T-helper 2 cell (primary cell): ENCODE measurements around the gene CPN2.

ENCODE experiments used
- DNase-seq, 5 experiments: peaks; one replicate each; pipeline versions ENCODE4 v3.0.0 to v3.0.0-alpha.2; 2012 to 2022
- total RNA-seq, 2 donors: gene quantifications; one replicate each; lab custom pipeline; 2026; lab: John Stamatoyannopoulos, UW

Gene CPN2, protein sequence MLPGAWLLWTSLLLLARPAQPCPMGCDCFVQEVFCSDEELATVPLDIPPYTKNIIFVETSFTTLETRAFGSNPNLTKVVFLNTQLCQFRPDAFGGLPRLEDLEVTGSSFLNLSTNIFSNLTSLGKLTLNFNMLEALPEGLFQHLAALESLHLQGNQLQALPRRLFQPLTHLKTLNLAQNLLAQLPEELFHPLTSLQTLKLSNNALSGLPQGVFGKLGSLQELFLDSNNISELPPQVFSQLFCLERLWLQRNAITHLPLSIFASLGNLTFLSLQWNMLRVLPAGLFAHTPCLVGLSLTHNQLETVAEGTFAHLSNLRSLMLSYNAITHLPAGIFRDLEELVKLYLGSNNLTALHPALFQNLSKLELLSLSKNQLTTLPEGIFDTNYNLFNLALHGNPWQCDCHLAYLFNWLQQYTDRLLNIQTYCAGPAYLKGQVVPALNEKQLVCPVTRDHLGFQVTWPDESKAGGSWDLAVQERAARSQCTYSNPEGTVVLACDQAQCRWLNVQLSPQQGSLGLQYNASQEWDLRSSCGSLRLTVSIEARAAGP
- total RNA-seq: 0.07 to 0.31 reads per million in 2 donors

DNA sequence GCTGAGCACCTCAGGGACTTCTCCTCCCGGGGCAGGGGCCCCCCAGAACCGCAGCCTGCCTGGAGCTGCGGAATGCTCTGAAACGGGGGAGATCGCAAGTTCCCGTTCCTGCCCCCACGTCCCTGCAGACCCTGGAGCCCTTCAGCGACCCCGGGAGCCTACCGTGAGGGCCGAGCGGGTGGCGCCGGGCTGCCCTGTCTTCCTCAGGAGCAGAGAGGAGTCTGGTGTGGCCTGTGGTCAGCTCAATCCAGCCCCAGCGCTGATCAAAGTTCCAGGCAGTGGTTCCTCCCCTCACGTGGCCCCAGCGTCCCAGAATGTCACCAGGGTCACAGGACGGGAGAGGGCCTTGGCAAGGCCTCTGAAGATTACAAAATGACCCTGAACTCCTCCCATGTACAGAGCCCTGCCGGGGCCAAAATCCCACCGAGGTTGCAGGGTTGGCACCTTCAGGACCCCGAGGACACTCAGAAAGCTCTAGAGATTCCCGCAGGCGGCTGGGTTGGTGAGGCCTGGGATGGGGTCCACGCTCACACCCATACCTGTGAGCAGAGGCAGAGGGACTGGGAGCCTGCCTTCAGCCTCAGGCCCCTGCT, at the start of gene CPN2:
Gene CPN2 (minus strand): TSS at position 249 of the 593 bp plus-strand sequence. CDS start 8,626 bp downstream, outside the sequence.
- DNase-seq: no peak

DNA sequence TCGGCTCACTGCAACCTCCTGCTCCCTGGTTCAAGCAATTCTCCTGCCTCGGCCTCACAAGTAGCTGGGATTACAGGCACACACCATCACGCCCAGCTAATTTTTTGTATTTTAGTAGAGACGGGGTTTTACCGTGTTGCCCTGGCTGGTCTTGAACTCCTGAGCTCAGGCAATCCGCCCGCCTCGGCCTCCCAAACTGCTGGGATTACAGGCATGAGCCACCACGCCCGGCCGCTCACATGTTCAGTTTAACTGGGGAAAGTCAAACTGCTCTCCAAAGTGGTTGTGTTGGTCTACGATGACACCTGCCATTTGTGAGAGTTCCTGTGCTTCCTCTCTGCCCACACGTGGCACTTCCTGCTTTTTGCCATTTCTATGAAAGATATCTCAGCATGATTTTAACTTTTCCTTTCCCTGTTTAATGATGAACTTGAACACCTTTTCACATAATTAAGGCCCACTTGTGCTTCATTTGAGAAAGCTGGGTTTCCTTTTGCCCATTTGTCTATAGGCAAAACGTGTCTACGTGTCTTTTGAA, 48.8 kb upstream of the CPN2 start:
- DNase-seq: no peak

DNA sequence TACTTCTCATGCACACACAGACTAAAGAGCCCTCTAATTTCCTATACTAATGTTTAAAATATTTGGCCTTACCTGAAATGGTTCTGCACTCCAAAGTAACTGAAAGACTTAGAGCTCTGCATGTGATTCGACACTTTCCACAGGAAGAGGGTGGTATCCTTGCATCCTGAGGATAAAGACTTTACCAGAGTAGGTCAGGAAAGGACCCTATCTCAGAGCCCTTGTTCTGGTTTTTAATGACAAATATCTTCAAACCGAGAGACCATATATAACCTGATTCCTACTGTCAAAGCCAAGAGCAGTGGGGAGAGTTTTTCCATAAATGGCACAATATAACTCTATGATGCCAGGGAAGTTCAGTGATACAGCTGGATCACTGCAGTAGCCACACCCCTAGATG, 48.0 kb upstream of the CPN2 start, which contains the start of gene GP5:
Gene GP5 (minus strand): TSS at position 101 of the 400 bp plus-strand sequence. CDS start 984 bp downstream, outside the sequence.
- DNase-seq: no peak

DNA sequence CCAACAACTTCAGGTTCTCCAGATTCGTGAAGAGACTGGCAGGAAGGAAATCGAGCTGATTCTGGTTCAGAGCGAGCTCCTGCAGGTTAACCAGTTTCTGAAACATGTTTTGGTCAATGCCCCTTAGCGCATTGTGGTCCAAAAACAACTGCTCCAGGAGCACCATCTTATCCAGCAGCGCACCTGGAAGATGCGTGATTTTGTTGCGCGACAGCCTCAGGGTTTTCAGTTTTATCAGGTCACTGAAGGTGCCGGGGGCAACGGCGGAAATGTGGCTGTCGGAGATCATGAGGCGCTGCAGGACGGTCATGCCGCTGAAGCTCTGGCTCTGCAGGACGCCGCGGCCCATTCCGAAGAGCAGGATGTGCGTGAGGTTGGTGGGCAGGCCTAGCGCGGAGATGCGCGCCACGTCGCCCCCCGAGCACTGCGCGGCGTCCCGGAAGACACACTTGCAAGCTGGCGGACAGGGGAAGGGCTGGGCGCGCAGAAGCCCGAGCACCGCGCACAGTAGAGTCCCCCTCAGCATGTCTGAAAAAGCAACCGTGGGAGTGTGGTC, 46.7 kb upstream of the CPN2 start:
- DNase-seq: peak in 1 of 5 experiments; percentile 73

DNA sequence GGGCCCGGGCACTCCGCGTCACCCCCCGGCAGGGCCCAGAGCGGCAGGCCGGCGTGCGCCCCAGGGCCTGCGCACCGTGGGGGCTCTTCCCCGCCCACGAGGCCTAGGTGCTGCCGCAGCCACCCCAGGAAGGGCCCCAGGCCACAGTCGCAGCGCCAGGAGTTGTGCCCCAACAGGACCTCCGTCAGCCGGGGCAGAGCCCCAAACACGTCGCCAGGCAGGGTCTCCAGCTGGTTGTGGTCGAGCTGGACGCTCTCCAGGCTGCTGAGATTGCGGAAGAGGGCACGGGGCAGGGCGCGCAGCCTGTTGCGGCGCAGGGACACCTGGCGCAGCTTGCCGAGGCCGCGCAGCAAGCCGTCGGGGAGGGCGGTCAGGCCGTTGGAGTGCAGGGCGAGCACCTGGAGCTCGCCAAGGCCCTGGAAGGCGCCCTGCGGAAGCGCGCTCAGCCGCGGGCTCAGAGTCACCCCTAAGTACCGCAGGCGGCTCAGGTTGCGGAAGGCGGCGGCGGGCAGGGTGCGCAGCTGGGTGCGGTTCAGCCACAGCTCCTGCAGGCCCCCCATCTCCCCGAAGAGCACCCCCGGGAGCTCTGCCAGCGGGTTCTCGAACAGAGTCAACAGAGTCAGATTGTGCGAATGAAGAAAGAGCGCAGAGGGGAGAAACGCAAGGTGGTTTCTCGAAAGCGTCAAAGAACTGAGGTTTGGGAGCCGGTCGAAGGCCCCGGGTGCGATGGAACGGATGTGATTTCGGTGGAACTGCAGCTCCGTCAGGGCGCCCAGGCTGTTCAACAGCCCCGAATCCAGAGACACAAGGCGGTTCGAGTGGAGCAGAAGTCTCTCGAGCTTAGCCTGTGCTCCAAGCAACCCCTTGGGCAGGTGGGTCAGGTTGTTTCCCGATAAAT, 46.0 kb upstream of the CPN2 start:
- DNase-seq: peak in 2 of 5 experiments; percentile 13 to 80

DNA sequence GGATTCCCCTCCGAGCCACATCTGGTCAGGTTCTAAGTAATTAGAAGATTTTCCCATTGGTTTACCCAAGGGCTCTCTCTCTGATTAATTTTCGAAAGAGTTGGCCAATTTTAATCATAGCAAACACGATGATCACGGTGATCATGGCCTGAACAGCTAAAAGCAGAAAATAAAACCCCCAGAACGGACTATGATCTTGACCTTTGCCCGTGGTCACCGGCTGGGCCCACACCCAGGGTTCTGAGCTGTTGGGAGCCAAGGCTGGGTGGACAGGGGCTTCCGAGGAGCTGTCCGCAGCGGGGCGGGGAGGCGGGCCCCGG, 45.4 kb upstream of the CPN2 start:
- DNase-seq: no peak

DNA sequence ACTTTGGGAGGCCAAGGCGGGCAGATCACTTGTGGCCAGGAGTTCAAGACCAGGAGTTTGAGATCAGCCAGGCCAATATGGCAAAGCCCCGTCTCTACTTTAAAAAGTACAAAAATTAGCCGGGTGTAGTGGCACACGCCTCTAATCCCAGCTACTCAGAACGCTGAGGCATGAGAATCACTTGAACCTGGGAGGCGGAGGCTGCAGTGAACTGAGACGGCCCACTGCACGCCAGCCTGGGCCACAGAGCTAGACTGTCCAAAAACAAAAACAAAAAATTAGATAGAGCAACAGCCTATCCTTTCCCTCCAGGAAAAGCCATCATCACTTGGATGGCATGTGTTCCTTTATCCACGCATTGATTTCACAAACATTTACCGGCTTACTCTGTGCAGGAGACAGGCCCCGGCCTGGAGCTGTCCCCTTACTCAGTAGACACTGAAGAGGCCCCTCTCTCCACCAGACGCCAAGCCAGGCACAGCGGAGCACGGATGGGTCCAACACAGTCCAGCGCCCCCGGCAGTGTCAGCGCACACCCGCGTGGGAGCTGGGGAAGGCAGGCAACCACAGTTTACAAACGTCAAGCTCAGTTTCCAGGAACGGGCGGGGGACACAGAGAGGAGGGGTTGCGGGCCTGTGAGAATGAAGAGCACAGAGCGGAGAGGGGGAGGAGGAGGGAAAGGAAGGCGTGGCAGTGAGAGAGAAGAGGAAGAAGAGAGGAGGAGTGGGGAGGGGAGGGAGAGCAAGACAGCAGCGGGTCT, 44.8 kb upstream of the CPN2 start:
- DNase-seq: peak in 2 of 5 experiments; percentile 22 to 81

DNA sequence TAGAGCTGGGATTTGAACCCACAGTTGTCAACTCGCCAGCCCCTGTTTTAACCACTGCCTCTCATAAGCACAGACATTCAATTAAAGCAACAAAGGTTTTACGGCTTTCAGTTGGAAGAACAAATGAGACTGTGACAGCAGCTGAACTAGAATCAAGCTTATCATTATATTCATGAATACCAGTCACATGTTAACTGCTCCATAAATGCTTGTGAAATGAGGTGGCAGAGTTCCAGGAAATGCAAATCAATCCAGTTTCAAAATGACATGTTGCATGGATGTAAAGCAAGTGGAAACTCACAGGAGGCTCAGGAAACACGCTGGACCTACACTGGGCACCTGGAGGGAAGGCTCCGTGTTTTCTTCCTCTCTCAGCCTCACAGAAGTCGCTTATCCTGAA, 44.1 kb upstream of the CPN2 start:
- DNase-seq: peak in 1 of 5 experiments; percentile 50

DNA sequence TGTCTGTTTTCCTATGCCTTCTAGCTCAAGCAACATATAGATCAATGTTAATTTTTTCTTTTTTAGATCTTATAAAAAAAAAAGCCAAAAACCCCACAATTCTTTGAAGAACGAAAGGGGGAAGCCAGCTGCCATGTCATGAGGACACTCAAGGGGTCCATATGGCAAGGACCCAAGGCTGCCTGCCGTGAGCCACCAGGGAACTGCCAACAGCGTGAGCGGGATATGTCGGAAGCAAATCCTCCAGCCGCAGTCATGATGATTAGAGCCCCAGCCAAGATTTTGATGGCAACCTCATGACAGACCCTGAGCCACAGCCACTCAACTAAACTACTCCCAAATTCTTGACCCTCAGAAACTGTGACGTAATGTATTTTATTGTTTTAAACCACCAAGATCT, 41.4 kb upstream of the CPN2 start:
- no peak for DNase-seq

DNA sequence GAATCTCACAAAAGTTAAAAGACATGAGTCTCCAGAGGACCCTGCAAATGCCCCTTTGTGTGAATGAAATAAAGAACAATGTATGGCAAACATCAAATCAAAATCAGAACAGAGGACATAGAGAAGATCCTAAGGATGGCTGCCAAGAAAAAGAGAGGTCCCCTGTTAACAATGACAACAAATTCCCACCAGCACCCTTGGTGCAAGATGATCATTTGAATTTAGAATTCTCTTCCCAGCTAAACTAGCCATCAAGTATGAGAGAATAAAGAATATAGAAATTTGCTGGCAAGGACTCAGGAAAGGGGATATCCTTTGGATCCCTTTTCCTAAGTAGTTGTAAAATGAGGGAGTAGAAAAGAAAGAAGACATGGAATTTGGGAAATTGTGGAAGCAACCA, 39.7 kb upstream of the CPN2 start:
- no peak for DNase-seq

DNA sequence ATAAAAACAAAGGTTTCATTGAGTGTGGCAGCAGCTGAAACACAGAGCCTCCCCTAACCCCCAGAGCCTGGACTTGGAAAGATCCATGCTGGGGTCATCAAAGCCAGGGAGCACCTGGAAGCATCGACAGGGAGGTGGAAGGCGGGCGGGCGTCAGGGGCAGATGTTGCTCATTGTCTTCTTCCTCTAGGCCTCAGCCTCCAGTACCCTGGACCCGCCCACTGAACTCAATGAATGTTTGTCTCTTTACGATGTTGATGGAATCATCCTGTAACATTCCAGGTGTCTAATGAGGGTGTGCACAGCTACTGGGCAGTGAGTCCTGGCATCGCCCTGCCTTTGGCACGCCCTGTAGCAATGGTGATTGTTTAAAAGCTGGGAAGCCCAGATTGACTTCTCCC, 38.1 kb upstream of the CPN2 start:
- no peak for DNase-seq

DNA sequence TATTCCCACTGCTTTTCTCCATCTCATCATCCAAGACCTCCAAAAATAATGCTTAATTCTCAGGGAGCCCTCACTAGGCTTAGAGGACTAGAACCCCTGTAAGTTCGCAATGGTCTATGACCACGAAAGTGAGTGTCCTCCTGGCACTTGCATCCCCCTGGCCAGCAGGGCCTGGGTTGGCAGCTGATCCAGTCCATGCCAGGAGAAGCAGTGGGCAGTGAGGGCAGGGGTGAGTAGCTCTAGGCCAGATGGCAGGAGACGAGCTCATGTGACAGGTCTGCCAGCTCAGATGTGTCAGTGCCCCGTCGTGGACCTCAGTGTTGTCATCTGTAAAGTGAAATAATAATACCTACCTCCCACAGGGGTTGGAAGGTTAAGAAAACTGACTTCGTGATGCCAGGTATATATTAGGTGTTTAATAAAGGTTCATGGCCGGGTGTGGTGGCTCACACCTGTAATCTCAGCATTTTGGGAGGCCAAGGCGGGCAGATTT, 36.8 kb upstream of the CPN2 start:
- DNase-seq: no peak

DNA sequence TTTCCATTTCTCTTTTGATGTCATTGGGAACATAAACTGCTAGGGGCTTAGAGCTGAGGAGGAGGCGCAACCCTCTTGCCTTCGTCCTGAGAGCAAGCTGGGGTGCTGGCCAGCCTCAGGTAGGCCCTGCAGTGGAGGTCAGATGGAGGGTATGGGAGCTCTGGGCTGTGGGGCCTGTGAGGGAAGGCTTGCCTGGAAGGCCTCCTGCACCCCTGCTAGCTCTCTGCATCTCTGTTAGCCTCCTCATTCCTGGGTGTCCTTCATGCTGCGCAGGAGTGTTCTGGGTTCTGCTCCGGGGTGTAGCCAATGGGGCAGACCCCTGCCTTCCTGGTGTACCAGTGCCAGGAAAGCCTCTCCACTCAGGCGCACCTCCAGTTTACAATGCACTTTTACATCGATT, 36.1 kb upstream of the CPN2 start:
- DNase-seq: no peak

DNA sequence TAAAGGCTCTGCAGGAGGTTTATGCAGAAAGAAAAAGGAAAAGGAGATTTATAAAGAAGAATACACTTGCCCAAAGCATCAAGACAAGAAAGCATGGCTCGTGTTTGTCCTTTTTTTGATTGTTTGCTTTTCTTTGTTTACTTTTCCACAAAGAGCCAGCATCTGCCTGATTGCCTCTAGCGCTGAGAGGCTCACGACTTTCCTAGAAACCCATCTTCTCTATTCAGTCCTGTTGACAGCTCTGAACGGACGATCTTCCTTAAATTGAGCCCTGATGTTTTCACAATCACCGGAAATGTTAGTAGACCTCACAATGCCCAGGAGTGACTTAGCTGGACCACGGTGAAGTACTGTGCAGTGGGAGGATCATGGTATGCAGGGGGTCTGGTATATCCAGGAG, 35.5 kb upstream of the CPN2 start:
- no peak for DNase-seq

DNA sequence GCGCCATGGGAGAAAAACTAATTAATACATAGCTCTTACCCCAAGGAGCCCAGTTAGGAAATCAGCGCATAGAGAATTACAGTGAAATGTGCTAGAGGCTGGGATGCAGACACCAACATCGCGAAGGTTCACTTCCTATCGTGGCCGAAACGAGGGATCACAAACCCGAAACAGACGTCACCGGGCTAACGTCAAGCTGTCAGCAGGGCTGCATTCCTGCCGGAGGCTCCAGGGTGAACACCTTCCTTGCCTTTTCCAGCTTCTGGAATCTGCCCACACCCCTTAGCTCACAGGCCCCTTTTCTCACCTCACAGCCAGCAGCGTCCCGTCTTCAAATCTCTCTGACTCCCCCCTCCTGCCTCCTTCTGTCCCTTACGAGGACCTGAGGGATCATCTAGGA, 34.9 kb upstream of the CPN2 start:
- DNase-seq: no peak

DNA sequence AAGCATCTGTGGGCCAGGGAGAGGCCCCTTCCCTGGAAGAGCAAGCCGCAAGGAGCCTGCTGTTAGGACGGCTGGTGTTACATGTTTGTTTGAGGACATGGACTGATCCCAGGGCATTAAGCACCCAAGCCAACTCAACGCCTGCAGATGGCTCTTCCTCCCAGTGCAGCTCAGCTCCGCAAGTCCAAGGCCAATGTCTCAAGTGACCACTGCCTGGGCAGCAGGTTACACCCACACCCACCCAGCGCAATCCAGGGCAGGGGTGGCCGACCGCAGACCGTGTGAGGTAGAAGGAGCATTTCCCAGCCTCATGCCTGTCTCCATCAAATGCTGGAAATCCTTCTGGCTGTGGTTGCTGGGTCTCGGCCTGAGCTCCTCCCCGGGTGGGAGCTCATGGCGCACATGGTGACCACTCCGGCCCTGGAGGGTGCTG, 33.5 kb upstream of the CPN2 start:
- DNase-seq: no peak

DNA sequence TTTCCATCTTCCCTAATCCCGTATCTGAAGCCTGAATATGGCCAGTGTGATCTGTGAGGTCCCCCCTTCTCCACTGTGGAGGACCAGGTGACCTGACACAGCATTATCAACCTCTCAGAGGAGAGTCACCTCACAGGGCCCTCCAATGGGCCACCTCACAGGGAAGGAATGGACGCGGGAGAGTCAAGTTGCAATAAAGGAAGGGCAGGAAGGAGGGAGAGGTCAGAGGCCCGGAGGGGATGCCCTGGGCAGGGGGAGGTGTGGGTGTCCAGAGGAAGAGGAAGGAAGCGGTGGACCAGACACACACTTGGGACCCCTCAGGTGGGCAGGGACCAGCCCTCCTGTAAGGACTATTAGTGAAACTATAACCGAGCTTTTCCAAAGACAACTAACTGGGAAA, 33.0 kb upstream of the CPN2 start:
- DNase-seq: no peak

DNA sequence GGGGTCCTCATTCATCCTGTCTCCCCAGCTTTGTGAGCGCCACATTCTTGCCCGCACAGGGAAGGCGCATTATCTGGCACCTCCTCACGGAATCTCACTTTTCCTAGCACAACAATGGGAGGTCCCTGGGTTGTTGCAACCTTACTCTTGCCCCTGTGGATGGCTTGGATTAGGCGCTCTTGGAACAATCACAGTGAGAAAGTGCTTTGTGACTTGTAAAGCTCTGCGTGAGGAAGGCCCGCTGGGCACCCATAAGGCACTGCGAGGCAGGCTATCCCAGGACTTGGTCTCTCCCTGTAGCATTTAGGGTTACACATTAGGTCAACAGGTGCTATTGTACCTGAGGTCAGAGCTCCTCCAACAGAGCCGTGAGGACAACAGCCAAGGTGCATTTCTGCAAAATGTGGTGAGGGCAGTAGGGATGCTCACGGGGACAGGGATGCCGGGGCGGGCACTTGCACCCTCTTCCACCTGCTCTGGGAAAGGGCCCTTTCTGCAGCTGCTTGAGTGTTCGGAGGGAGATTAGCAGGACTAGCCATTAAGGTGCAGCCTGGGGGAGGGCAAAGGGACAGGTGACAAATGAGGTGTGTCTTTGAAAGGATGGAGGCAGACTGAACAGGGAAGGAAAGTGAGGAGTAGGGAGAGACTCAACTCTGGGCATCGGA, 32.3 kb upstream of the CPN2 start:
- no peak for DNase-seq

DNA sequence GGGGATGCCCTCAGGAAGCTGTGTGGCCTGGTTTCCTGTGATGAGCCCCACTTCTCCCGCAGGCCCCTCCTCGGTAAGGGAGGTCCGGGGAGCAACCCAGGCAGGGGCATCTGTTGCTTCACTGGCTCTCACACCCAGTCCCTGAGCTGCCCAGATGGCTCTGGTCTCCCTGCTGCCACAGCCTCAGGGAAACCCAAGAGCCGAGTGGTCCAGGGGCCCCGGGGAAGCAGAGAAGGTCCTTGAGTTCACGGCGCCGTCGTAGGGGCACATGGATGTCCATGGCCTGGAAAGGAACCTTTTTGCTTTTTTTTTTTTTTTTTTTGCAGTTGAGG, 31.7 kb upstream of the CPN2 start:
- no peak for DNase-seq

DNA sequence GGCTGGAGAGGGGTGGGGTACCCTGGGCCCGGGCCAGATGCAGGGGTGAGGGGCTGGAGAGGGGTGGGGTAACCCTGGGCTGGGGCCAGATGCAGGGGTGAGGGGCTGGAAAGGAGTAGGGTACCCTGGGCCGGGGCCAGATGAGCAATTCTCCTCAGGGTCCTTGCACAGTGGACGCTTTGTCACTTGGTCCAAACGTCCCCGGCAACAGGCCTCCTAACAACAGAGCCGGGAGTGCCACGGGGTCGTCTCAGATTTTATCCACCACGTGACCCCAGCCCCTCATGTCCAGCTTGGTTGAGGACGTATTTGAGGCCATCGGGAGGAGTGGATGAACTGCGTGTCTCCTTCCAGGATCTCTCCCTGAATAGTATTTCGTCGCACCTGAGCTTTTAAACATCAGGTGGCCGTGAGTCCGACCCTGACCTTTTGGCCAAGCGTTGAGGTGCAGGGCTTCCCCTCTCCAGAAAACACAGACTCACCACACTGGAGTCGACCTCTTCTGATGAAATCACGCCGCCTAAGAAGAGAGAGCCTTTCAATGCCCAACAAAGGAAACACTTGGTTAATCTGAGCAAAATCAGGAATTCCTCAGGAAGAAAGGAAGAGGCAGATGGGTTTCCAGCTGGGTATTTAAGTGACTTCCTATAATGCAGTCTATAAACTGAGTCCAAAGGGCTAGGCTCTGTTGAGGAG, 31.2 kb upstream of the CPN2 start:
- no peak for DNase-seq
